Measurements from ENCODE around the gene PTPRT.

The PTPRT gene

GRCh38 chr20:43189554-43190331 is at the start of gene PTPRT:
PTPRT (minus strand) TSS chr20:43189906; CDS start chr20:43189733, 173 bp downstream.
- peaks cover 0 to 68% of the 10 kb centered on the region in 2 donors for H3K27me3 ChIP-seq
- TF ChIP-seq CTCF (IDR thresholded peaks at IDR 0.05) = no peak
- intact Hi-C loops (cut with DNase I; ENCODE audit: low total_unique reads) = no loop called here
- H3K36me3 ChIP-seq = no peaks in the 10 kb centered on the region
- no peaks in the 10 kb centered on the region for H3K9me3 ChIP-seq
- no peak for DNase-seq
- no peak within 1 kb of the TSS for H3K27ac ChIP-seq
- H3K4me1 ChIP-seq = peaks cover 0 to 24% (median 18%) of the 10 kb centered on the region in 4 donors
- peak within 1 kb of the TSS in 1 of 2 donors; percentile 16 for H3K4me3 ChIP-seq

GRCh38 chr20:43238833-43239232 is 49.1 kb upstream of the PTPRT start:
- H3K27ac ChIP-seq = no peak overlapping the region
- H3K9me3 ChIP-seq = peaks cover 0 to 7% (median 0%) of the 10 kb centered on the region in 3 donors
- H3K4me1 ChIP-seq = no peaks in the 10 kb centered on the region
- peaks cover 0 to 18% of the 10 kb centered on the region in 2 donors for H3K27me3 ChIP-seq
- intact Hi-C loops (cut with DNase I; ENCODE audit: low total_unique reads) = no loop called here
- DNase-seq = no peak
- no peak overlapping the region for H3K4me3 ChIP-seq
- no peaks in the 10 kb centered on the region for H3K36me3 ChIP-seq
- TF ChIP-seq CTCF (IDR thresholded peaks at IDR 0.05) = no peak

- Histone ChIP-seq H3K9me3 (peaks cover 0 to 7% (median 0%) of the 10 kb centered on the region in 3 donors), H3K27me3 (peaks cover 0 to 18% of the 10 kb centered on the region in 2 donors), H3K4me1 (no peaks in the 10 kb centered on the region), H3K36me3 (no peaks in the 10 kb centered on the region), H3K27ac (no peak overlapping the region), H3K4me3 (no peak overlapping the region)
- intact Hi-C loops (cut with DNase I; ENCODE audit: low total_unique reads) = no loop called here
- DNase-seq = no peak
- TF ChIP-seq CTCF (IDR thresholded peaks at IDR 0.05) = no peak
These were observed 48.6 kb upstream of the PTPRT start for GRCh38 chr20:43238266-43238665.

- Histone ChIP-seq H3K9me3 (peaks cover 0 to 7% (median 0%) of the 10 kb centered on the region in 3 donors), H3K36me3 (no peaks in the 10 kb centered on the region), H3K27ac (no peak overlapping the region), H3K4me3 (no peak overlapping the region), H3K27me3 (peaks cover 0 to 14% of the 10 kb centered on the region in 2 donors), H3K4me1 (no peaks in the 10 kb centered on the region)
- TF ChIP-seq CTCF (IDR thresholded peaks at IDR 0.05) = no peak
- intact Hi-C loops (cut with DNase I; ENCODE audit: low total_unique reads) = no loop called here
- DNase-seq = no peak
These were observed 48.0 kb upstream of the PTPRT start for GRCh38 chr20:43237651-43238168.

- no peaks in the 10 kb centered on the region for H3K4me1 ChIP-seq
- no peak overlapping the region for H3K27ac ChIP-seq
- intact Hi-C loops (cut with DNase I; ENCODE audit: low total_unique reads) = no loop called here
- peaks cover 0 to 7% (median 0%) of the 10 kb centered on the region in 3 donors for H3K9me3 ChIP-seq
- no peak for TF ChIP-seq CTCF (IDR thresholded peaks at IDR 0.05)
- peaks cover 0 to 14% of the 10 kb centered on the region in 2 donors for H3K27me3 ChIP-seq
- no peak overlapping the region for H3K4me3 ChIP-seq
- DNase-seq = no peak
- no peaks in the 10 kb centered on the region for H3K36me3 ChIP-seq
These were observed 46.3 kb upstream of the PTPRT start for GRCh38 chr20:43235998-43236397.
